Urinary bladder (tissue), 4 donors: ENCODE measurements around the gene MRPS14. TPM values are rescaled to one million over a fixed set of nuclear protein-coding genes. Genes with fewer than 3 reads are reported as not detected.

ENCODE experiments used
- DNase-seq: peaks from one replicate; pipeline ENCODE4 v3.0.0-alpha.2; 2015; ENCODE audit errors: extremely low spot score
- H3K27ac ChIP-seq: one replicate; pipeline ENCODE4 v1.5.1; 2013; ENCODE audit warnings: low read depth, mild to moderate bottlenecking, moderate library complexity
- H3K36me3 ChIP-seq: one replicate; pipeline ENCODE4 v1.6.1; 2013; ENCODE audit warnings: mild to moderate bottlenecking, moderate library complexity; ENCODE audit not compliant: insufficient read depth
- H3K4me1 ChIP-seq: one replicate; pipeline ENCODE4 v1.6.1; 2013; ENCODE audit warnings: mild to moderate bottlenecking, moderate library complexity; ENCODE audit not compliant: insufficient read depth
- H3K4me3 ChIP-seq: one replicate; pipeline ENCODE4 v1.5.1; 2013; ENCODE audit warnings: low read depth, low read length
- WGBS: extraction: QIAGEN DNeasy Blood & Tissue Kit; methylation state at CpG from one replicate; pipeline ENCODE4 v1.1.7; 2013; 5-methylcytosine and 5-hydroxymethylcytosine counted together
- polyA plus RNA-seq: library from polyadenylated mRNA; stranded (reverse); fragments of 200-250 nt; gene quantifications from one replicate; pipeline ENCODE4 v1.2.3, GENCODE V29; 2013
- total RNA-seq: library from RNA; depleted of rRNA; stranded (reverse); fragments of >200 nt; gene quantifications from one replicate; pipeline ENCODE4 v1.2.3, GENCODE V29; 2014
- donor health status: healthy with polysubstance abuse.
- donor health status: healthy.

Gene MRPS14
- total and polyA plus RNA-seq, 2 donors, result 32.9 to 57.4 TPM

DNA sequence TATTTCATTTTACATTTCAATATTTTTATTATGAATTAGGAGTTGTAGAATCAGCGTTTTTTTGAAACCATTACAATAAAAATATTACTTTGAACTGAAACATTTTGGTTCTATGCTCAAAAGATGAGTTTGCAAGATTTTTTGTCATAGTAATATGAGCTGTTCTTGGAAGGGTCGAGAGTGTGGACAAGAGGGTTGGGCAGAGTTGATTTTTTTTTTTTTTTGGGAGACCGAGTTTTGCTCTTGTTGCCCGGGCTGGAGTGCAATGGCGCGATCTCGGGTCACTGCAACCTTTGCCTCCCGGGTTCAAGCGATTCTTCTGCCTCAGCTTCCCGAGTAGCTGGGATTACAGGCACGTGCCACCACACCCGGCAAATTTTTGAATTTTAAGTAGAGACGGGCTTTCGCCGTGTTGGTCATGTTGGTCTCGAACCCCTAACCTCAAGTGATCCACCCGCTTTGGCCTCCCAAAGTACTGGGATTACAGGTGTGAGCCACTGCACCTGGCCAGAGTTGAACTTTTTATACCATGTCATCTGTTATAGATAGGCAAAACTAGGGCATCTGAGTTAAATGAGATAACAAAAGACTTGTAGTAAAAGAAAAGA lies 20.2 kb downstream of the MRPS14 start:
- 79% methylated on average over 17 of the region's 17 CpGs for WGBS
- no peak overlapping the region for H3K27ac ChIP-seq
- H3K4me3 ChIP-seq, result no peak overlapping the region
- peaks cover 3% of the 10 kb centered on the region for H3K36me3 ChIP-seq
- H3K4me1 ChIP-seq, result no peaks in the 10 kb centered on the region
- no peak for DNase-seq

DNA sequence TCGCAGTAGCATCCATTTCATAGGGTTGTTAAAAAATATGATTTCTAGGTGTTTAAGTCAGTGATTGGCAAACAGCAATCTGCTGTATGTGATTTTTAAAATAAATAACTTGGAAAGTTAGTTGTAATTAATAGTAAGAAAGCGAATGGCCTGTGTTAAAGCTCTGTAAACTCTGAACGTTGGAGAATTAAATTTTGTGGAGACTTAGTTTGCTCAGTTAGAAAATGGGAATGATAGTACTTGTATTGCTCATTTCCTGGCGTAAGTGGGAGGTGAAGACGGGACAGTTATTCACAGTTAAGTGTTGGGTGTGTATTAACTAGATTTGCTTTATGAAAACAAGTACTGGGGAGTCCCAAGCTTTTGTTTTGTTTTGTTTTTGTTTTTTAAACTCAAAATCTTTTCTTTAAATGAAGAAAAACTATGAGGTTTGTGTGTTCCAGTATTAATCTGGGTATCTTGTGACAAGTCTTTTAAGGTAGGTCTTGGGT lies 22.5 kb downstream of the MRPS14 start:
- 7% methylated on average over 5 of the region's 5 CpGs for WGBS
- no peak for DNase-seq
- Histone ChIP-seq H3K36me3 (no peaks in the 10 kb centered on the region), H3K27ac (no peak overlapping the region), H3K4me3 (peak overlapping the region; percentile 77), H3K4me1 (no peaks in the 10 kb centered on the region)

DNA sequence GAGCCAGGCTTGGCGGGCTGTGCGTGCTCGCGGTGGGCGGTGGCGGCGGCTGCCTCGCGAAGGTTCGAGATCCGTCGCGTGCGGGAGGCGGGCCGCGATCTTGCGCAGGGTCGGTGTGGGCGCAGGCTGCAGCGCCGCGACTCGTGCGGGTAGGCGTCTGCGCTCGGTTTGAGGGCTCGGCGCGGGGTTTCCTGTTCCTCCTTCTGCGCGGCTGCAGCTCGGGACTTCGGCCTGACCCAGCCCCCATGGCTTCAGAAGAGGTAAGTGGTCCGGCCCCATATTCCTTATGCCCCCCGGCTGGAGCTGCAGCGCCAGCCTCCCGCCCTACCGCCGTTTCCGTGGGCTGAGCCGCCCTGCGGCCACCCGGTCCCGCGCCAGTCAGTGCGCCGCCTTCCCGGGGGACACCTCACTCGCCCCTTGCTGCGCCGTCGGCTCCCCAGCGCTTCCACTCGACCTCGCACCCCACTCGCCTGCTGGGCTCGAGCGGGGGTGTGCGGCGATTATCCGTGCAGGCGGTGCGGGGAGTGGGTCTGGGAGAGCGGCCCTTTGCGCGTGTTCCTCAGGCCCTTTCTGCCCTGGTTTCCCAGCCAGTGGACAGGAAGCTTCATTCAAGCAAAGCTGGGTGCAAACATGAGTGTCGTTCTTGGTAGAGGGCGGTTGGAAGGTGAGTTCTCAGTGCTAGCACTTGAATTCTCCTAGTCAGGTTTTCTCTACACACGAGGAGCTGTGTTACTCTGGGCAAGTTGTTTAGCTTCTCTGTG lies 23.1 kb downstream of the MRPS14 start, which contains the start of gene CACYBP:
CACYBP (plus strand) TSS at position 12 of the 761 bp plus-strand sequence; CDS start at position 246, 234 bp downstream.
- peak within 1 kb of the TSS; percentile 77 for H3K4me3 ChIP-seq
- WGBS, result under 1% methylated on average over 71 of the region's 71 CpGs
- peak within 1 kb of the TSS; percentile 97 for H3K27ac ChIP-seq
- no peaks in the 10 kb centered on the region for H3K36me3 ChIP-seq
- no peaks in the 10 kb centered on the region for H3K4me1 ChIP-seq
- DNase-seq, result no peak

GRCh38 chr1:174999216-174999935 lies 23.8 kb downstream of the MRPS14 start:
- Histone ChIP-seq H3K4me3 (peak overlapping the region; percentile 77), H3K4me1 (no peaks in the 10 kb centered on the region), H3K27ac (peak overlapping the region; percentile 97), H3K36me3 (no peaks in the 10 kb centered on the region)
- DNase-seq, result peak; percentile 98
- under 1% methylated on average over 58 of the region's 58 CpGs for WGBS

DNA sequence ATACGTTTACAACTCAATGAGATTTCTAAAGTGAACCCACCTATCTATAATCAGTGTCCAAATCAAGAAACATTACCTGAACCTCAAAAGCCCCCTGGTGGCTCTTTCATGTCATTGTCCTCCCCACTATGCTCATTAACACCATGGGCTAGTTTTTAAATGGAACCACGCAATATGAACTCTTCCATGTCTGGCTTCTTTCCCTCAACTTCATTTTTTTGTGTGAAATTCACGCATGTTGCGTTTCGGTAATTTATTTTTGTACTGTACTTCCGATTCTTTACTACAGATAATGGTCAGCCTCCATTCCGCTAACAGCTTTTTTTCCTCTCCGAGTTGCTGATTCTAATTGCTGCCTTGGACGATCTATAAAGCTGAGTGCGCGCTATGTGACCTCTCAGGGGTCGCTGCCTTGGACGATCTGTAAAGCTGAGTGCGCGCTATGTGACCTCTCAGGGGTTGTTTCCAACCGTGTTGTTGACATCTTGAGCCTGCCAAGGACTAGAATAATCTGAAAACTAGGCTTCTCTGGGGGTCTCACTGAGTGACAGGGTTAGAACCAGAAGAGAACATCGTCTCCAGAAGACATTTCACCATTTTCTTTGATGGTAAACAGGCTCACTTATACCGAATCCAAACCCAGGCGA lies 24.5 kb downstream of the MRPS14 start:
- Histone ChIP-seq H3K36me3 (no peaks in the 10 kb centered on the region), H3K27ac (peak overlapping the region; percentile 97), H3K4me3 (peak overlapping the region; percentile 36), H3K4me1 (no peaks in the 10 kb centered on the region)
- DNase-seq, result peak; percentile 48
- 8% methylated on average over 19 of the region's 19 CpGs for WGBS

- Histone ChIP-seq H3K4me3 (no peak overlapping the region), H3K36me3 (no peaks in the 10 kb centered on the region), H3K27ac (no peak overlapping the region), H3K4me1 (no peaks in the 10 kb centered on the region)
- no peak for DNase-seq
- 65% methylated on average over 3 of the region's 3 CpGs for WGBS
These were observed 26.2 kb downstream of the MRPS14 start for GRCh38 chr1:174997041-174997440.

DNA sequence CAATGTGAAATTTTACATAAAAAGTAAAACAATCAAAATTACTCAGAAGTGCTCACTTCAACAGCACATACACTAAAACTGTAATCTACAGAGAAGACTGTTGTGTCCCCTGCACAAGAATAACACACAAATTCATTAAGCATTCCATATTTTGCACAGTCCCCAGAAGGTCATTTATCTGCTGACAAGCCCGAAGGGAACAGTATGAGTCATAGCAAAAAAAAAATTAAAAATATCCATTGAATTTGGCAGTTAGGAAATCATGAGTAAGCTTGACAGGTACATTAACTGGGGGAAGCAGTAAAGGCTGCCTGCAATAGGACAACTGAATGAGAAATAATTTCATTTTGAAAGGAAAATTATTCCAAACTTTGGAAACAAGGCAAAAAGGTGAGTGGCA lies 26.7 kb downstream of the MRPS14 start:
- WGBS, result 52% methylated on average over 1 of the region's 1 CpG
- H3K27ac ChIP-seq, result no peak overlapping the region
- no peak for DNase-seq

GRCh38 chr1:174995916-174996315 lies 27.3 kb downstream of the MRPS14 start:
- H3K4me3 ChIP-seq, result no peak overlapping the region
- no peak for DNase-seq
- 86% methylated on average over 1 of the region's 1 CpG for WGBS

More for the DNA sequence above, 26.7 kb downstream of the MRPS14 start:
- H3K4me3 ChIP-seq, result no peak overlapping the region
- H3K4me1 ChIP-seq, result no peaks in the 10 kb centered on the region
- H3K36me3 ChIP-seq, result no peaks in the 10 kb centered on the region

DNA sequence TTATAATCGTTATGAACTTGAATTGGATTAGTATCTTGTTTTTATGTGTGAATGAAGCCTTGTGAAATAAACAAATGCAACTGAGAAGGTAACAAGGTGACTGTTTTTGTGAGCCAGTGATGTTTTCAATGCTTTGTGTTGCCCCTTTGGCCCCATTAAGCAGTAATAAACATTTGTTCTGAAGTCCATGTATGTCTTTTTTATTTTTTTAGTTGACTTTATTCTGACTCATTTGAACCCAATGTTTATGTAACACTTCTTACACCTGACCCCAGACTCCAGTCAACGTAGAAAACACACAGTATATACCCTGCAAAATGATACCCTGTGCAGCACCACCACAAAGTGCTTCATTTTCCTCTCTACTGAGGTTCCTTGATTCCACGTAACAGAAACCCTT lies 28.1 kb downstream of the MRPS14 start:
- Histone ChIP-seq H3K36me3 (no peaks in the 10 kb centered on the region), H3K27ac (no peak overlapping the region), H3K4me3 (no peak overlapping the region), H3K4me1 (no peaks in the 10 kb centered on the region)
- WGBS, result 74% methylated on average over 3 of the region's 3 CpGs
- DNase-seq, result no peak

More at GRCh38 chr1:174995916-174996315, 27.3 kb downstream of the MRPS14 start:
- Histone ChIP-seq H3K27ac (no peak overlapping the region), H3K4me1 (no peaks in the 10 kb centered on the region), H3K36me3 (no peaks in the 10 kb centered on the region)

- no peak for DNase-seq
- Histone ChIP-seq H3K4me3 (no peak overlapping the region), H3K27ac (no peak overlapping the region), H3K36me3 (no peaks in the 10 kb centered on the region), H3K4me1 (no peaks in the 10 kb centered on the region)
- WGBS, result 51% methylated on average over 1 of the region's 1 CpG
These were observed 31.8 kb downstream of the MRPS14 start for GRCh38 chr1:174991473-174991872.

DNA sequence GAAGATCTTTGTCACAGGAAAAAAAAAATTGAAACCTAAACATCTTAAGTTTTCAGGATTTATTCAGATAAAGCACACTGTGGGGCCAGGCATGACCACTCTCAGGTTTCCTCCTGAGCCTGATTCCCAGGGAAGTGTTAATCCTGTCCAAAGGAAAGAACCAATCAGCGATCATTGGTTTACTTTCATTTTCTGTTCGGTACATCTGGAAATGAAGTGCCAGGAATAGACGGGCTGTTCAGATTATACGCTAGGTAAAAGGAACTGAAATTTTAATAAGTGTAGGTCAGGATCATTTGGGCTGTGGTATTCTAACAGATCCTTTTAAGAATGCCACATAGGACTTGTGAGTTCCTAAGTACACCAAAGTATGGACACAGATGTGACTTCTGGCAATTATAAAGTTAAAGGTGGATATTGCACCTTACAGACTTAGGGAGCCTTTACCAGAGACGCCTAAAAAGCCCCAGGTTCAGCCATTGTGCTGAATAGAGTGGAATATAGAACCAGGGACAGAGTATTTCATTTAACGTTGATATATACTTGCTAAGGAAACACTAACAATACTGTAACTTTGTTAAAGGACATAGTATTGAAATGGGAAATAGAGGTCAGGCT lies 32.7 kb downstream of the MRPS14 start:
- DNase-seq, result no peak
- Histone ChIP-seq H3K4me3 (peak overlapping the region; percentile 55), H3K36me3 (no peaks in the 10 kb centered on the region), H3K4me1 (no peaks in the 10 kb centered on the region), H3K27ac (peak overlapping the region; percentile 74)
- 21% methylated on average over 6 of the region's 6 CpGs for WGBS

GRCh38 chr1:174989536-174990220 lies 33.5 kb downstream of the MRPS14 start:
- Histone ChIP-seq H3K36me3 (no peaks in the 10 kb centered on the region), H3K4me3 (no peak overlapping the region), H3K27ac (no peak overlapping the region), H3K4me1 (no peaks in the 10 kb centered on the region)
- DNase-seq, result no peak
- 50% methylated on average over 5 of the region's 5 CpGs for WGBS
